HFFc6 (cell line): Measurements from ENCODE around the gene CDK14. TPM values are rescaled to one million over a fixed set of nuclear protein-coding genes. Genes with fewer than 3 reads are reported as not detected.
A peak's percentile ranks its signal among the peaks of the same experiment; 100 is the strongest.
"Not testable (repeated sequence)": the region's sequence is repeated elsewhere in the genome, so short reads cannot be mapped to it uniquely, and the experiment has no call there.

ENCODE experiments used
- DNase-seq: peaks from one replicate; pipeline ENCODE4 v3.0.0-alpha.2; 2018
- H3K27ac Mint-ChIP-seq: 2 replicates; pipeline ENCODE4 v1.8.0; 2020; ENCODE audit warnings: mild to moderate bottlenecking, mixed read lengths
- H3K27me3 Mint-ChIP-seq: 2 replicates; pipeline ENCODE4 v1.8.0; 2021; ENCODE audit warnings: mild to moderate bottlenecking, moderate library complexity, mixed read lengths; ENCODE audit not compliant: insufficient read depth
- H3K36me3 Mint-ChIP-seq: 2 replicates; pipeline ENCODE4 v1.8.0; 2021; ENCODE audit warnings: low read depth, mixed read lengths
- H3K4me1 Mint-ChIP-seq: 2 replicates; pipeline ENCODE4 v1.8.0; 2020; ENCODE audit warnings: low read depth, mixed read lengths
- H3K4me3 Mint-ChIP-seq: 2 replicates; pipeline ENCODE4 v1.8.0; 2020; ENCODE audit warnings: mild to moderate bottlenecking, moderate library complexity, mixed read lengths
- H3K9me3 Mint-ChIP-seq: 2 replicates; pipeline ENCODE4 v1.8.0; 2020; ENCODE audit warnings: mild to moderate bottlenecking, mixed read lengths
- CTCF ChIP-seq: fragments of 200-600 bp; sonication (generic); IDR thresholded peaks from 2 replicates; pipeline ENCODE4 v1.5.0; 2021; ENCODE audit warnings: antibody characterized with exemption, mild to moderate bottlenecking
- total RNA-seq, 6 experiments: library from RNA; stranded (reverse); fragmentation: NEBNext Ultra II Directional; extraction: Animal tissue kit (Norgen Biotek cat#: 25700); gene quantifications; 2 replicates in 1 of 6; 3 replicates in 5 of 6; pipeline ENCODE4 v1.2.3, GENCODE V29; 2021

The CDK14 gene
- total RNA-seq, 6 experiments from 2014 or later: 18.4 to 28.6 (median 27.2) TPM

- no peak overlapping the region for H3K4me3 Mint-ChIP-seq
- DNase-seq: no peak
- peaks cover 23% of the 10 kb centered on the region for H3K9me3 Mint-ChIP-seq
- TF ChIP-seq CTCF: no peak
- H3K27ac Mint-ChIP-seq: no peak overlapping the region
- peaks cover 4% of the 10 kb centered on the region for H3K4me1 Mint-ChIP-seq
- H3K27me3 Mint-ChIP-seq: no peaks in the 10 kb centered on the region
- H3K36me3 Mint-ChIP-seq: peaks cover 38% of the 10 kb centered on the region
Measured at GRCh38 chr7:90792301-90792700, 196.2 kb downstream of the CDK14 start.

GRCh38 chr7:90794234-90794633 lies 198.1 kb downstream of the CDK14 start:
- Mint-ChIP-seq H3K36me3 (peaks cover 41% of the 10 kb centered on the region), H3K4me1 (peaks cover 11% of the 10 kb centered on the region), H3K9me3 (peaks cover 23% of the 10 kb centered on the region)
- not testable (repeated sequence) for DNase-seq, H3K4me3 Mint-ChIP-seq, H3K27me3 Mint-ChIP-seq, H3K27ac Mint-ChIP-seq

- Mint-ChIP-seq H3K4me3 (no peak overlapping the region), H3K27me3 (no peaks in the 10 kb centered on the region; the same call in 1 of the 2 replicates), H3K9me3 (peaks cover 23% of the 10 kb centered on the region), H3K27ac (no peak overlapping the region), H3K36me3 (peaks cover 31% of the 10 kb centered on the region), H3K4me1 (peaks cover 11% of the 10 kb centered on the region)
- DNase-seq: no peak
- no peak for TF ChIP-seq CTCF
Measured at GRCh38 chr7:90797596-90797995, 201.5 kb downstream of the CDK14 start.

GRCh38 chr7:90804370-90804769 lies 208.2 kb downstream of the CDK14 start:
- Mint-ChIP-seq H3K4me3 (no peak overlapping the region), H3K27ac (no peak overlapping the region), H3K36me3 (peaks cover 33% of the 10 kb centered on the region), H3K27me3 (no peaks in the 10 kb centered on the region; the same call in none of the 2 replicates), H3K4me1 (no peaks in the 10 kb centered on the region), H3K9me3 (no peaks in the 10 kb centered on the region; the same call in none of the 2 replicates)
- DNase-seq: no peak
- no peak for TF ChIP-seq CTCF

GRCh38 chr7:90815552-90815951 lies 219.4 kb downstream of the CDK14 start:
- peaks cover 23% of the 10 kb centered on the region for H3K36me3 Mint-ChIP-seq
- not testable (repeated sequence) for H3K4me3 Mint-ChIP-seq, H3K9me3 Mint-ChIP-seq, DNase-seq, H3K27me3 Mint-ChIP-seq, H3K27ac Mint-ChIP-seq
- peaks cover 31% of the 10 kb centered on the region for H3K4me1 Mint-ChIP-seq

GRCh38 chr7:90816511-90817142 lies 220.5 kb downstream of the CDK14 start:
- Mint-ChIP-seq H3K4me1 (peaks cover 31% of the 10 kb centered on the region), H3K9me3 (no peaks in the 10 kb centered on the region), H3K27me3 (peaks cover under 1% of the 10 kb centered on the region; the same call in 1 of the 2 replicates), H3K27ac (peak overlapping the region; percentile 71), H3K4me3 (peak overlapping the region; percentile 63), H3K36me3 (peaks cover 29% of the 10 kb centered on the region)
- TF ChIP-seq CTCF: no peak
- peak; percentile 99 for DNase-seq
